Muscle layer of duodenum (tissue), 2 donors: ENCODE data around the gene CRACR2A.

ENCODE experiments used
- H3K27ac ChIP-seq: one replicate; pipeline ENCODE4 v1.7.0; 2013; ENCODE audit warnings: mild to moderate bottlenecking, low read length
- H3K27me3 ChIP-seq: one replicate; pipeline ENCODE4 v1.7.0; 2013; ENCODE audit warnings: low read depth, mild to moderate bottlenecking, control low read depth, low read length
- H3K36me3 ChIP-seq, 2 donors: one replicate each; pipeline ENCODE4 v1.7.0; 2013; ENCODE audit warnings: low read length in 2 of 2, control low read depth in 1 of 2, mild to moderate bottlenecking in 1 of 2; ENCODE audit not compliant: insufficient read depth in 2 of 2, control insufficient read depth in 1 of 2
- H3K4me1 ChIP-seq, 2 donors: one replicate each; pipeline ENCODE4 v1.7.0; 2013; ENCODE audit warnings: low read length in 2 of 2, mild to moderate bottlenecking in 2 of 2, control low read depth in 1 of 2, moderate library complexity in 1 of 2; ENCODE audit not compliant: insufficient read depth in 2 of 2, control insufficient read depth in 1 of 2
- H3K4me3 ChIP-seq, 2 donors: one replicate each; pipeline ENCODE4 v1.7.0; 2013; ENCODE audit warnings: low read length in 2 of 2, low read depth in 1 of 2, mild to moderate bottlenecking in 1 of 2
- H3K9me3 ChIP-seq, 2 donors: one replicate each; pipeline ENCODE4 v1.7.0; 2013; ENCODE audit warnings: low read length in 2 of 2, control low read depth in 1 of 2, mild to moderate bottlenecking in 1 of 2; ENCODE audit not compliant: control insufficient read depth in 1 of 2
- donor health status: healthy.

The CRACR2A gene

DNA sequence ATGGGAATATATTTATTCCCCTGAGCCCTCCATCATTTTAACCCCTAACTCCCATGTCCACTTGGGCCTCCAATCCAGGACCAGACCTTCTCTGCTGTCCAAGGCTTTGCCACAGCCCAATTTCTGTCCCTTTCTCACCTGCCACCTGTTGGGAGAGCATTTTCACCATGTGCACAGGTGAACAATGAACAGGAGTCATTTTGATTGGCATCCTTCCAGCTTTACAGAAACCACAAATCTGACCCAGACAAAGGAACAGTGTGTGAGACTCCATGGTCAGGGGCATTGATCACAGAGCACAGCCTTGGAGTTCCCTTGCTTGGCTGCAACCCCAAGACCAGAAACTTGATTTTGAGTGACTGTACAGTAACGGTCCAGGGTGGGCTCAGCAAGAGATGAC is 91.9 kb downstream of the CRACR2A start:
- H3K4me1 ChIP-seq = no peaks in the 10 kb centered on the region
- peaks cover 4 to 22% of the 10 kb centered on the region in 2 donors for H3K36me3 ChIP-seq
- no peak overlapping the region for H3K27ac ChIP-seq
- H3K4me3 ChIP-seq = no peak overlapping the region
- no peaks in the 10 kb centered on the region for H3K27me3 ChIP-seq
- H3K9me3 ChIP-seq = no peaks in the 10 kb centered on the region

DNA sequence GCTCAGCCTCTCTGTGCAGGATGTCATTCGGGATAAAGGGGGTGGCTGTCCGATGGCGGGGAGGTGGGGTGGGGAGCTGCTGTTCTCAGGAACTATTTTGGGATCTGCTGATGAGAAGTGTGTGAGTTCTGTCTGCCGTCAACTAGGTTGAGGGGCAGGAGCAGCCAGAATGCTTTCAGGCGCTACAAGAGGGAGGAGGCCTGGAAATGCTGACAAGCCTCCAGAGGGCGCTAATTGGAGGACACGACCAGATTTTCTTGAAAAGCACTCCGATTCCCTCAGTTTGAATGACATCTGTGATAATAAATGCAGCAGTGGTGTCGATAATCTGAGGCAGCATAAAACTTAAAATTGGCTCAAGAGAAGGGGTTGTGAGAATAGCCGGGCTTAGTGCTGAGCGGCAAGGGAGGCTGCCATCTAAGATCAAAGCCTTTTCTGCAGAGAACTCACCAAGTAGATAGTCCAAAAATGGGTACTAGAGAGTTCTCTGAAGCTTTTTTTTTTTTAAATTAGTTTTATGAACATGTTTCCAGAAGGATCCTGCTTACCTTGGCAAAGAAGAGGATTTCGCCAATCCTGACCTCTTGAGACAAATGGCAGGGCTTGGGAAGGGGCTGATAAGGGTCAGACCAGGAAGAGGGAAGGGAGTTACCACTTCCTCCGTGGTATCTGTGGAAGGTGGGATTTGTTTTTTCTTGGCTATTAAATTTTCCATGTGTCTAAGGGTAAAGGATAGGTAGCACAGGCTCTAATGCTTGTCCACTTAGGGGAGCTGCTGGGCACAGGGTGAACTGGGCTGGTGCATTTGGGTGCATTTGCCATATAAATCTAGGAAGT is 94.4 kb downstream of the CRACR2A start:
- H3K9me3 ChIP-seq = no peaks in the 10 kb centered on the region
- no peaks in the 10 kb centered on the region for H3K27me3 ChIP-seq
- no peak overlapping the region for H3K27ac ChIP-seq
- H3K36me3 ChIP-seq = peaks cover 0 to 22% of the 10 kb centered on the region in 2 donors
- H3K4me3 ChIP-seq = no peak overlapping the region
- H3K4me1 ChIP-seq = no peaks in the 10 kb centered on the region

DNA sequence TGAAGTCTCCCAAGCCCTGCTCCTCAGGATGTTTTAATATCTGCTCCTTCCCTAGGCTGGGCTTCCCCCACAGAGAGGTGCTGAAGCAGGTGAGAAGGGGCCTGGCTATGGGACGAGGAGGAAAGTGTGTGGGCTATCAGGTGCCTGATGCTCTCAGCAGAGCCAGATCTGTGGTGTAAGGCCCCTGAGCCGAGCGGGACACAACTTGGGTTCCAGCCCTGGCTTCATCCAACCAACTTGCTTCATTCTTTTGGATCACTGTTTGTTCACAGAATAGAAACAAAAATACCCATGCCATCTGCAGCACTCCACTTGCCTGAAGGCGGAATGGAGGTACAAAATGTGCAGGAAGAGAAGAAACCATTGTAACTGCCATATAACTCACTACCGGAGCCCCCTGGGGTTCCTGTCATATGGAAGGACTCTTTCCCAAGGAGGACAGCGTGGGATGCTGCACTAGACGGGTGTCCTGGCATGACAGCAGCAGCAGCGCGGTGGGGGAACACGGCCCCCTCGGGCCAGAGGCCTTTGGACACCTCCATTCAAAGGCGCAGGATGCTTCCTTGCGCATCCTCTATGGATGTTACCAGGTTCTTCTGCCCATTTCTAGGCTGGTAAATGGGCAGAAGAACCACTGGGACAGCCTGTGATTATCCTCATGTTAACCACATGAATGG is 95.8 kb downstream of the CRACR2A start:
- peaks cover 0 to 23% of the 10 kb centered on the region in 2 donors for H3K36me3 ChIP-seq
- no peaks in the 10 kb centered on the region for H3K9me3 ChIP-seq
- H3K4me3 ChIP-seq = no peak overlapping the region
- H3K27ac ChIP-seq = no peak overlapping the region
- H3K27me3 ChIP-seq = no peaks in the 10 kb centered on the region
- H3K4me1 ChIP-seq = no peaks in the 10 kb centered on the region

DNA sequence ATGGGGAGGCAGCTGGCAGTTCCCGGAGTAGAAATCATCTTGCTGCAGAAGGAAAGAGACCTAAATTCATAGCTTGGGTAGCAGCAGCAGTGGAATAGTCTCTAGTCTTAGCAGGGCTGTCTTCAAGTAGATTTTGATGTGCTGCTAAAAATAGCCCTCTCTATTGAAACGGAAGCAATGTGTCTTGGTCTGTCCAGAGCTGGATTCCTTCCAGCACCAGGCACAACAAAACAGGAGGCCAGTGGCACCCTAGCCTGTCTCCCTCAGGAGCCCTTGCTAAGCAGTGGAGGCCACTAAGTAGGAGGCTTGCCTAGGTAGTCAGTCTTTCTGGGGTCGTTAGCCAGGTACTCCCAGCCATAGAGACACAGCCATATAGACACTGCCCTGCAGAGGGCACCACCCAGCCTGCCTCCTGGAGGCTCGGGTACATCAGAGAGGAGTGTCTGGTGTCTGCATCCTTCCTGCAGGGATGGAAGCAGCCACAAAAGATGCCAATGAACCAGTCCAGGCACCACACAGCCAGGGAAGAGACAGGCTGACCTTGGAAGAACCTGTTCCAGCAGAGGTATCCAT is 97.5 kb downstream of the CRACR2A start:
- no peak overlapping the region for H3K4me3 ChIP-seq
- H3K36me3 ChIP-seq = peaks cover 0 to 23% of the 10 kb centered on the region in 2 donors
- no peaks in the 10 kb centered on the region for H3K4me1 ChIP-seq
- H3K27ac ChIP-seq = no peak overlapping the region
- H3K27me3 ChIP-seq = no peaks in the 10 kb centered on the region
- no peaks in the 10 kb centered on the region for H3K9me3 ChIP-seq

DNA sequence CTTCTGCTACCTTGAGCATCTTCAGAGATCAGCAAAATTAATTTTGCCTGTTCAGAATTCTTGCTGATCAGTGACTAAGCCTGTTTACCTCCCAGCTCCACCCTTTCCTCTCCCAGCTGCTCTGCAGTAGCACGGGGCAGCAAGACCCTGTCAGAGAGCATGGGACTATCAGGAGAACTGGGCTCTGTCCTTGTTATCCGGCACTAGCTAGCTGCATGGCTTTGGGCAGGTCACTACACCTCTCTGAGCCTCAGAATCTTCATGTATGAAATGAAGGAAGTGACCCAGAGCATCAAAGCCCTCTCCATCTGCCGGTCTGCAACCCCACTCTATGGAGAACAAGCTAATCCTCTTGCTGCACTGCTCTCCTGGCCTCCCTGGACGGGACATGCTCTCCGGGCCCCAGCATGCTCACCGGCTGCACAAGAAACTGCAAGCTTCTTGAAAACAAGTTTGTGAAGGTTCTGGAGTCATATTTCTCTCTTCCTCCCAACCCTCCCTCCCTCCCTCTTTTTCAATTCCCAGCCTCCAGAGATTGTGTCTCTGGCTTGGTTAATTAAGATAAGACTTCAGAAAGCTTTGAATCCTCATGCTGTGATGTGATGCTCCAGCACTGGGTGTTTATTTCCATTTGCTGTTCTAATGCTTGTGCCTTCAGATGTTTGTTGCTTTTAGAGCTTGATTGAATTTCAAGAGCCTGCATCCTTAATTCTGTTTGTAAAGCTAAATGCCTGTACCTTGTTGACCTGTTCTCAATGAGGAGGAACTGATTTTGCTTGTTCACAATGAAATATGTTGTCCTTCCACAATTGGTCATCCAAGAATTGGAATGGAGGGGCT is 101.1 kb downstream of the CRACR2A start:
- Histone ChIP-seq H3K9me3 (no peaks in the 10 kb centered on the region), H3K27ac (no peak overlapping the region), H3K4me1 (no peaks in the 10 kb centered on the region), H3K27me3 (no peaks in the 10 kb centered on the region), H3K4me3 (no peak overlapping the region), H3K36me3 (peaks cover 11 to 12% of the 10 kb centered on the region in 2 donors)

DNA sequence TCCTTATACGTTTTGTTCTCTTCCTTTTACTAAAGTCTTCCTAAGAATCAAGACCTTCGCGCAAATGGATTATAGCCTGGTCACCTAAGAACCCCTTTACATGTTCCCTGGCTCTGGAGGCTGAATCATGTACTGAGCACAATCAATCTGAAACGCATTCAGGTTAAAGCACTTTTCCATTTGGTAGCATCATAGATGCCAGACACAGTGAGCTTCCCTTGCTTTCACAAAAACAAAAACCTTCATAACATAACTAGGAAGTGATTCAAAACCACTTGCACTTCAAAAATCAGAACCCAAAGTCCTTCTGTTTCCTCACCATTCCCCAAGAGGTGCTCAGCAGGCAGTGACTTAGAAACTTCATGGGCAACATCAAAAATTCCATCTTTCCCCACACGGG is 105.4 kb downstream of the CRACR2A start:
- no peaks in the 10 kb centered on the region for H3K4me1 ChIP-seq
- no peaks in the 10 kb centered on the region for H3K9me3 ChIP-seq
- H3K27me3 ChIP-seq = no peaks in the 10 kb centered on the region
- H3K36me3 ChIP-seq = peaks cover 11 to 14% of the 10 kb centered on the region in 2 donors
- H3K4me3 ChIP-seq = no peak overlapping the region
- no peak overlapping the region for H3K27ac ChIP-seq

DNA sequence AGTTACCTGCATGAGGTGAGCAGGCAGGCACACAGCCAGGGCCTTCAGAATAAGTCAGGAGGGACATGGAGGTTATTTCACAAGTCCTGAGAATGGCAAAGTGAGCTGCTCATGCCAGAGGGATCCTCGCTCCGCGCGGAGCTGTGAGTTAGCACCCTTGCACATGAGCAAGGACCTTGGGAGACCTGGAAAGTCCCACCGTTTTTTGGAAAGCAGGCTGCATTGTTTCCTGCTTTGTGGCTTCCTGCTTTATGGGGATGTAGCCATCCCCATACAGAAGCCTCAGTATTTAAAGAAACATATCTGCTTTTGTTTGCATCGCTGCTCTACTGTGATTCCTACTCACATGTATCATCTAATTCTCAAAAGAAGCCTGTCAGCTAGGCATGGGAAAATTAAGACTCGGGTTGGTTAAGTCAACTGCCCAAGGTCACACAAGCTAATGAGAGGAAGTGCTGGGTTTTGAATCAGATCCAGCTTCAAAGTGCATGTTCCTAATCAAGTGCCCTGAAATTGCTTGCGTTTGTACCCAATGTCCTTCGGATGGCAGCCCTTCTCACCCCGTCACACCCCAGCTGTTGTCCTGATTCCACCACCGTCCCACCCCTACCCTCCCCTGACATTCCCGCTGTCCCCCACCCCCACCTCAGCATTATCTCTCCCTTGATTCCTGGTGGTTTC is 106.2 kb downstream of the CRACR2A start:
- Histone ChIP-seq H3K9me3 (no peaks in the 10 kb centered on the region), H3K4me3 (no peak overlapping the region), H3K27ac (no peak overlapping the region), H3K4me1 (no peaks in the 10 kb centered on the region), H3K36me3 (peaks cover 10 to 11% of the 10 kb centered on the region in 2 donors), H3K27me3 (no peaks in the 10 kb centered on the region)

DNA sequence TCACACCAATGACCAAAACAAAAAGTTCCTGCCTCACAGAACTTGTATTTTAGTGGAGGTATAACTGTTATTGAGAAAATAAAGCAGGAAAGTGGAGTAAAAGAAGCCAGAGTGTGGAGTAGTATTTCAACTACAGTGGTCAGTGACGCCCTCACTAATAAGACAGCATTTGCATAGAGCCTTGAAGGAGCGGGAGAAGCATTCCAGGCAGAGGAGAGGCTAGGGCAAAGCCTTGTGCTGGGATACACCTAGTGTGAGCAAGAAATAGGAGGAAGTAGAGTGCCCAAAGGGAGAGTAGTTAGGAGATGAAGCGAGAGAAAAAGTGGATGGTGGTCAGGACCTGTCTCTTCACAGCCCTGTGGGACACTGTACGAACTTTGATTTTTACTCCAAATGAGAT is 107.8 kb downstream of the CRACR2A start:
- Histone ChIP-seq H3K9me3 (no peaks in the 10 kb centered on the region), H3K27ac (no peak overlapping the region), H3K36me3 (peaks cover 10 to 11% of the 10 kb centered on the region in 2 donors), H3K27me3 (no peaks in the 10 kb centered on the region), H3K4me3 (no peak overlapping the region), H3K4me1 (no peaks in the 10 kb centered on the region)

DNA sequence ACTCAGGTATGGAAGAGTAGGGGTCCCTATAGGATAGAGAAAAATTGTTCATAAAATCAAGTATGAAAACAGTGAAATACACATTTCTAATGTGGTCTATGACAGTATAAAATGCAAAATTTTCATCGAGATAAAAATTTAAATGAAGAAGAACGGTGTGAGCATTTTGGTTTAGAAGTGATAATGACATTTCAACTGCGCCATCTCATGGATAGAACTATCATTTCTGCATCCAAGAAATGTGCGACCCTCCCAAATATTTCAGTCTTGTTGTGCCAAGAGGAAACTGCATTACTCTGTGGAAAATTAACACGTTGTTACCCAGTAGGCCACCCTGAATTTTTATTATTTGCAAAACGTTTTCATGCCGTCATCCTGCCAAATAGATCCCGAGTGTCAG is 108.8 kb downstream of the CRACR2A start:
- peaks cover 7 to 10% of the 10 kb centered on the region in 2 donors for H3K36me3 ChIP-seq

DNA sequence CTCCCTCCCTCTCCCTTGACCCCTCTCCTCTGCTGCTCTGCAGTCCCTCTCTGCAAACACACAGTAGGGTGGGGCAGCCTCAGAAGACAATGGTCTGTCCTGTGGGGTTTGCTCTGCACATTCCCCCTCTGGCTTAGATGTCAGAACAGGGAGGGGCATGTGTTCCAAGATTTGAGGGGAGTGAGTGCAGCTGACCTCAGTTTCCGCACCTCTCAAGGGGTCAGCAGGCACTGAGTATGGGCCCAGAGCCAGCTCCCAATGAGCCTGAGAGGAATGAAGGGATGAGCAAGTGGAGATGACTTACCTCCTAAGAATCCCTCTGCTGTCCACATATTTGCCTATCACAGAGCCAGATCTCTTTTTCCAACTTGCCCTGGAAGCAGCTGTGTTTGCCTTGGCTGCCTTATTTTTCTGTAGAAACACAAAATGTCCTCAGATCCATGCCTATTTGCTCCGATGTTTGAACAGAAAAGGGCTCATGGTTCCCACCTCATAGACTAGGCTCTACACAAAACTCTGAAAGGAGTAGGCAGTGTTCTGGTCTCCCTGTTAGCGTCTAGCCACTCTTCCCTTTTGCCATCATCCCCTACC is 111.4 kb downstream of the CRACR2A start:
- H3K9me3 ChIP-seq = no peaks in the 10 kb centered on the region

More for the DNA sequence above, 108.8 kb downstream of the CRACR2A start:
- H3K4me3 ChIP-seq = no peak overlapping the region
- no peaks in the 10 kb centered on the region for H3K9me3 ChIP-seq
- no peaks in the 10 kb centered on the region for H3K27me3 ChIP-seq
- no peaks in the 10 kb centered on the region for H3K4me1 ChIP-seq
- no peak overlapping the region for H3K27ac ChIP-seq

More for the DNA sequence above, 111.4 kb downstream of the CRACR2A start:
- H3K27ac ChIP-seq = no peak overlapping the region
- H3K27me3 ChIP-seq = no peaks in the 10 kb centered on the region
- no peaks in the 10 kb centered on the region for H3K4me1 ChIP-seq
- H3K36me3 ChIP-seq = peaks cover 4 to 5% of the 10 kb centered on the region in 2 donors
- no peak overlapping the region for H3K4me3 ChIP-seq
